ENCODE results near the gene SPDYA.

Gene SPDYA

GRCh38 chr2:28895189-28895893, 84.7 kb downstream of the SPDYA start:
- Histone ChIP-seq H3K4me1 (ENCODE audit: control insufficient read depth, insufficient read depth, low read length) (peaks cover 23% of the 10 kb centered on the region), H3K4me3 (ENCODE audit: low read depth, low read length) (peak overlapping the region; percentile 95), H3K9me3 (ENCODE audit: control insufficient read depth, insufficient read depth, low read depth, low read length) (no peaks in the 10 kb centered on the region), H3K27ac (ENCODE audit: extremely low read depth, low read depth, low read length) (peak overlapping the region; percentile 92), H3K36me3 (ENCODE audit: control insufficient read depth in 2 of 2, insufficient read depth in 1 of 2, low read length in 2 of 2) (peaks cover 0 to 8% of the 10 kb centered on the region in 2 experiments; a peak in 1 of 3 replicates)
- POLR2A ChIA-PET: interaction anchor here (0.7 to 2.1 kb wide), 4 partner anchors 10 to 221 kb away, joined by 3 to 32 read pairs (median 6); partner anchors contain the start of gene TRMT61B
- TF ChIP-seq ZNF335 (tag by site-specific recombination; conservative IDR thresholded peaks at IDR 0.05) (peak; percentile 64), REPIN1 (tag by site-specific recombination; IDR thresholded peaks at IDR 0.05; ENCODE audit: low read depth) (no peak), ZNF274 (IDR thresholded peaks at IDR 0.05; ENCODE audit: low read length) (no peak), ZNF274 (tag by site-specific recombination; IDR thresholded peaks at IDR 0.05; ENCODE audit: borderline replicate concordance) (no peak), ZBTB17 (tag by site-specific recombination; IDR thresholded peaks at IDR 0.05) (peak; percentile 60; the same call in 1 of the 2 replicates), ZSCAN23 (tag by site-specific recombination; IDR thresholded peaks at IDR 0.05) (no peak), ZNF600 (tag by site-specific recombination; IDR thresholded peaks at IDR 0.05) (peak; percentile 37; the same call in 1 of the 2 replicates), SP3 (tag by site-specific recombination; IDR thresholded peaks at IDR 0.05) (peak; percentile 8; the same call in 1 of the 2 replicates), SP7 (tag by site-specific recombination; IDR thresholded peaks at IDR 0.05) (0 out of 2 replicates have a peak, but pooled peaks have one; percentile 9), PRDM10 (tag by site-specific recombination; IDR thresholded peaks at IDR 0.05) (peak; percentile 63), ZNF398 (tag by site-specific recombination; IDR thresholded peaks at IDR 0.05) (peak; percentile 69), ZNF138 (tag by site-specific recombination; IDR thresholded peaks at IDR 0.05; ENCODE audit: borderline replicate concordance) (no peak), PRDM1 (tag by site-specific recombination; IDR thresholded peaks at IDR 0.05) (peak; percentile 63), PATZ1 (tag by site-specific recombination; IDR thresholded peaks at IDR 0.05) (peak; percentile 27; the same call in 1 of the 2 replicates), ZNF366 (tag by site-specific recombination; conservative IDR thresholded peaks at IDR 0.05) (no peak)
- CTCF ChIA-PET: interaction anchor here (0.9 kb wide), 1 partner anchor 328 kb away, joined by 4 read pairs; no protein-coding TSS in a partner anchor

- TF ChIP-seq KLF1 (tag by site-specific recombination; IDR thresholded peaks at IDR 0.05): no peak
- no peak for TF ChIP-seq ZNF416 (tag by site-specific recombination; IDR thresholded peaks at IDR 0.05)
- no peak for TF ChIP-seq ZNF37A (tag by site-specific recombination; IDR thresholded peaks at IDR 0.05)
- peak; percentile 36; the same call in 1 of the 2 replicates for TF ChIP-seq KLF10 (tag by site-specific recombination; IDR thresholded peaks at IDR 0.05)
- no peak for TF ChIP-seq ZNF138 (tag by site-specific recombination; IDR thresholded peaks at IDR 0.05; ENCODE audit: borderline replicate concordance)
- Histone ChIP-seq H3K36me3 (ENCODE audit: control insufficient read depth in 2 of 2, insufficient read depth in 1 of 2, low read length in 2 of 2) (peaks cover 0 to 13% of the 10 kb centered on the region in 2 experiments; a peak in 1 of 3 replicates), H3K4me1 (ENCODE audit: control insufficient read depth, insufficient read depth, low read length) (peaks cover 23% of the 10 kb centered on the region), H3K4me3 (ENCODE audit: low read depth, low read length) (no peak overlapping the region; the same call in 1 of the 2 replicates), H3K9me3 (ENCODE audit: control insufficient read depth, insufficient read depth, low read depth, low read length) (no peaks in the 10 kb centered on the region), H3K27ac (ENCODE audit: extremely low read depth, low read depth, low read length) (no peak overlapping the region)
- POLR2A ChIA-PET: no interaction called here
- CTCF ChIA-PET: no interaction called here
Measured at GRCh38 chr2:28896906-28897305, 86.3 kb downstream of the SPDYA start.

Measured in HEK293 (cell line).